NCI-H510A (cell line): ENCODE measurements around the gene NPBWR2.

ENCODE experiments used
- DNase-seq: peaks from one replicate; lab custom pipeline; 2025; lab: John Stamatoyannopoulos, UW

The NPBWR2 gene

DNA sequence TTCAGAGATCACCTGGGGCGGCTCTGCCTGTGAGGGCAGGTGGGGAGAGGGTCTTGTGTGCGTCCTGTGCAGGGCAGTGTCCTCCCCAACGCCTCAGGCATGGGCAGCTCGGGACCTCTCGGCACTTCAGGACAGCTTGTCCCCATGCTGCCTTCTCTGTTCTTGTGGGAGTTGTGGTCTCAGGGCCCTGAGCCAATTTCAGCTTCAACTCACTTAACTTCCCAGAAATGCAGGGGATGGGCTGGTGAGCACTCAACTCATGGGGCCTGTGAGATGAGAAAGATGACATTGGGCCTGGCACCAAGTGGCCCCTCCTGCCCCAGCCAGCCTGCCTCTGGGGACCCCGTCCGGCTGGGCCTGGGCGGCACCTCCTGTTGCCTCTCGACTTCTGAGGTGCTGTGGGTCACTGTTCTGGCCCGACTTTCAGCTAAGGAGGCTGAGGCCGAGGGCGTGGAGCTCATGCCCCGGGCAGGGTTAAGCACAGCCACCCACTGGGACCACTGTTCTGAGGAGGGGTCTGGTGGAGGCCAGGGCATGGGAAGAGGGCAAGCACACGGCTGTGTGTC, 34.8 kb downstream of the NPBWR2 start:
- no peak for DNase-seq

DNA sequence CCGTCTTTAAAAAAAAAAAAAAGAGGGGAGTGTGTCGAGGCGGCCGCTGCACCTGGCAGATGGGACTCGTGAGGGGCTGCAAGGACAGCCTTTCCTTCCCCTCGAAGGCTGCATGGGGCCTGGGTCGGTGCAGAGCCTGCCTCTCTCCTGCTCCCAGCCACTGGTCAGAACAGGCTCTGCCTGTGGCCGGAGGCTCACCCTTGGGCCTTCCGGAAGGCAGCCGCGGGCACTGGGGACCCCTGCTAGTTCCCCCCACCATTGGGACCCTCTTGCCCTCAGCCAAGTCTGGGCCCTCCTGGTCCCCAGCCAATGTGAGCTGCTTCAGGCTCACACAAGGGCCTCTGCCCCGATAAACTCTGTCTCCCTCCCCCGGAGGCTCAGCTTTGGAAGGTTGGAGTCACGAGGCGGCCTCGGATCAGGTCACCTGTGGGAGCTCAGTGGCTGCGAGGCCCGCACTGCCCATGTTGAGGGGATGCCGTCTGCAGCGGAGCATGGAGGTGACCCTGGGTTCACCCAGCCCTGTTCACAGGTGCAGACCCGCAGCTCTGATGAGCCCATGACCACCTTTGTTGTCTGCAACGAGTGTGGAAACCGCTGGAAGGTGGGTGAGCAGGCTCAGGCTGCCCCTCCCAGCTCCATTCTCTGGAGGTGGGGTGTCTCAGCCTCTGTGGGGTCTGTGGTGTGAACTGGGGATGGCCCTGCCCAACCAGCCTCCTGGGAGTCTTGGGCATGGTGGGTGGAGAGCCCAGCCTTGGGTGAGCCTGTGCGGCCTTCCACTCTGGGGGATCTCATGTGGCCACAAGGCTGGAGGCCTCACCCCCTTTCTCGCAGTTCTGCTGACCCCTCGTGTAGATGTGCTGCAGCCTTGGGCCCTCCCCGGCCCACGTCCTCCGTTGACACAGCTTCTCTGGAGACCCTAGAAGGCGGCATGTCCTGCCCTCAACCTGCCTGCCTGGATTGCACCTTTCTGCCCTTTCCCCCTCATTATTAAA, 35.7 kb downstream of the NPBWR2 start:
- DNase-seq = no peak

DNA sequence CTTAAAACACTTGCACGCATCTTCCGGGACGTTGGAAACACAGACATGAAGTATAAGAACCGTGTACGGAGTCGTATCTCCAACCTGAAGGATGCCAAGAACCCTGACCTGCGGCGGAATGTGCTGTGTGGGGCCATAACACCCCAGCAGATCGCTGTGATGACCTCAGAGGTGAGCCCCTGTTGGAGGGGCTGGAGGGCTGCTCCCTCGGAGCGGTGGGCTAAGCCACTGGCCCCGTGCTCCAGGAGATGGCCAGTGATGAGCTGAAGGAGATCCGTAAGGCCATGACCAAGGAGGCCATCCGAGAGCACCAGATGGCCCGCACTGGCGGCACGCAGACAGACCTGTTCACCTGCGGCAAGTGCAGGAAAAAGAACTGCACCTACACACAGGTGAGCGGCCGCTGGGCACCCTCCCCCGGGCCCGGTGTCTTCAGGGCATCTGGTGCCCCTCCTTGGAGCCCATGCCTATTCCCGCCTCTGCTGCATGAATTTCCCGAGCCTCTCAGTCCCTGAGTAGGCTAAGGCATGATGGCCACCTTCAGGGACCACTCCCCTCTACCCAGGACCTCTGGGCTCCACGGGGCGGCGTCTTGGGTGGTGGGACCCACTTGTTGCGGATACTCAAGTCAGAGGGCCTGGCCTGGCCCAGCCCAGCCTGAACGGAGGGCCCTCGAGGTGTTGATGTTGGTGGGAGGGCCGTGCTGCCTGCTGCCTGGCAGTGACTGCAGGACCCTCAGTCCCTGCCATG, 36.9 kb downstream of the NPBWR2 start:
- no peak for DNase-seq

DNA sequence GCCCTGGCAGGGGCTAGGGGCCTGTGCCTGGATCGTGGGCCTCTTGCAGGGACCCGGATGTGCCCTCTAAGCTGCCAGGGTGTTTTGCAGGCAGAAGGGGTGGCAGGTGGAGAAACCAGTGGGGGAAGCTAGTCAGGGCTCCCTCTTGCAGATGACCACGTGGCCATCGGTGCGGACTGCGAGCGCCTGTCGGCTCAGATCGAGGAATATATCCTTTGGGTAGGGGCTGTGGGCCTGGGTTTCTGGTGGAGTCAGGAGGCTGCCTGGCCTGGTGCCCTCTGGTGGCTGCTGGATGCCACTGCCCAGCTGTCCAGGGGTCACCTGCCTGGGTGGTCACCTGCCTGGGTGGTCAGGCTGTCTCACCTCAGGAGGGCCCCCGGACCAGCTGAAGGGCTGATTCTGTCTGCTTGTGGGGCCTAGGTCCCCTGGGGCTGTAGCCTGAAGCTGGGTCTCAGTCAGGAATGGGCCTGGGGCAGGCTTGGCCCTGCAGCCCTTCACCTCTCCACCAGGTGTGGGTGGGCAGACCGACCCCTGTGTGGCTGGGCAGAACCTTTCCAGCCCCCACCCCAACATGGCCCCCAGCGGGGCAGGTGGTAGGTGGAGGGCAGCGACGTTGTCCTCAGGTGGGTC, 37.6 kb downstream of the NPBWR2 start:
- DNase-seq = no peak

DNA sequence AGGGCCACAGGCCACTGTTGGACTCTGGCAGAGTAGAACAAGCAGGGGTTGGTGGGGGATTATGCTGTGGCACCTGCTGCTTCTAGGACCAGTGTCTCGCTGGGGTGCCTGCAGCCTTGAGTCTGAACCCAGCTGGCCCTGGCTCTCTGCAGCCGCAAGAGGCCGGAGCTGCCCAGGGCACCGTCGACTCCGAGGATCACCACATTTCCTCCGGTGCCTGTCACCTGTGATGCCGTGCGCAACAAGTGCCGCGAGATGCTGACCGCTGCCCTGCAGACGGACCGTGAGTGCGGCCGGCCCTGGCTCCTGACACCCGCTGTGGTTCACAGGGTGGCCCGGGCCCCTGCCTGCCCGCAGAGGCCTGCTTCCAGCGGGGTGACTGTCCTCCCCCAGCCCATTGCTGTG, 38.2 kb downstream of the NPBWR2 start:
- no peak for DNase-seq

DNA sequence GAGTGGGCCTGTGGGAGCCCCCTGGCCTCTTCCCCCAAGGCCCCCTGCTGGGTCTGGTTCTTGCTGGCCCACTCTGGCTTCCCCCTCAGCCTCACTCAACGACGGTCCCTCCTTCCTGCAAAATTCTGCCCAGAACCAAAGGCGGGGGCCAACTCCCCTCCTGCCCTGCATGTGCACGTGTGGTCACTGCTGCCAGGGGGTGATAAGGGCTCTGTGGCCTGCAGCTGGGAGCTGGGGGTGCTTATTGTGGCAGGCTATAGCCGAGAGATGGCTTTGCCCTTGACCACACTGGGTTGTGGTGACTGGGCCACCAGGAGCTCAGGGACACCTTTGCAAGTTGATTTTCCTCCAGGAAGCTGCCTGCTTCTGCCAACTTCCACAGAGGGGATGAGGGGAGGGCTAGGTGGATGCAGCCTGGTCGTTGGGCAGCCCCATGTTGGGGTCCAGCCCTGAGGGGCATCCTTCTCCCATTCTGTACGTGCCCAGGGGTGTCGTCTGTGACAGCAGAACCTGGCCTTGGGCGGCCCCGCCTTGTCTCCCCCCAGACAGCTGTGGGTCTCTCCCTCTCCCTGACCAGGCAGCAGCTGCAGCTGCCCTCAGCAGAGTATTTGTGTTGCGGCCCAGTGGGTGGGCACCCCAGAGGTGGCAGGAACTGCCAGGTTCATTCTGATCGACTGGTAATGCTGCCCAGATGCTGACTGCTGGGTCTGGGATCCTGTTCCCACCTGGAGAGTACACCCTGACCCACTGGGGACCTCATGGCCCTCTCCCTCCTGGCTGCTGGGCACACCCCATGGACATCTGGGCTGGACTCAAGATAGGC, 38.8 kb downstream of the NPBWR2 start:
- no peak for DNase-seq

DNA sequence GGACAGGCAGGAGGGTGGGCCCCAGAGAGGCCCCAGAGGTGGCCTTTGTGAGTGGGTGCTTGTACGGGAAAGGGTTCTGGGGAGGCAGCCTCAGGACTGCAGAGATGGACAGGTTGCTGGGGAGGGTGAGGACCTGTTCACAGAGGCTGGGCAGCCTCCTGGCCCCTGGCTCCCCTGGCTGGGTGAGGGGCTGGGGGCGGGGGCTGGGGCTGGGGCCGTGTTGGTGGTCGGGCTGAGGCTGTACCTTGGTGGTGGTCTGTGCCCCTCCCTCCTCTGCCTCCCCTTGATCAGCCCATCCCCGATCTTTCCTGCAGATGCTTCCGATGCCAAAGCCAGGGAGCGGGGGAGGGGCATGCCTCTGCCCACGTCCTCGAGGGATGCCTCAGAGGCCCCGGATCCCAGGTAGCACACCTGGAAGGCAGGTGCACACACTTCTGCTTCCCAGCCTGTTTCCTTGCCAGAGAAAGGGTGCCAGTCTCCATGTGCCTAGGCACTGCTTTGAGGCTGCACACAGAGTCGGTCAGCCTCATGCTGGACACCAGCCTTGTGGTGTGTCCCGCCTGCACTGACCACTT, 39.5 kb downstream of the NPBWR2 start:
- no peak for DNase-seq

DNA sequence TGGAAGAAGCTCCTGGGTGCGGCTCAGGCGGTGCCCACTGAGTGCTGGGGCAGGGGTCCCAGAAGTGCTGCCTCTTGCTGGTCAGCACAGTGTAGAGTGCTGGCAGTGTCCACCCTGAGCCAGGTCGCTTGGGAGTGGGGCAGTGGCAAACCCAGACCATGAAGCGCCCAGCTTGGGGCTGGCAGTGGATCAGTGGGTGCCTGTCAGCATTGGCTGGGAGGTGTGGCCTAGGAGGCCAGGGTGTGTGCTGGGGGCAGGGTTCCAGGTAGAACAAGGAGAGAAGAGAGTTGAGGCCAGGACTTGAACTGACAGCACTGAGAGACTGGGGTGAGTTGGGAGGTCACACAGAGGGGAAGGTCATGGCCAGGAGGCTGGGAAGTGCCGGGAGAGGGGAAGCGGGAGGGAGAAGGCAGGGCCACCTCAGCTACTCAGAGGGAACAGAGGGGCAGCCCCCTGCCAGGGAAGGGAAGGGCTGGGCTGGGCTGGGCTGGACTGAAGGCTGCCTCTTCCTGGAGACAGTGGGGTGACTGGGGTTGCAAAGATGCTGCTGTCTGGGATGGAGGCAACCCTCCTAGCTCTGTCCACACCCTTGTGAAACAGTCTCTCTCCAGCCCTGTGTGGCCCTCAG, 40.2 kb downstream of the NPBWR2 start:
- no peak for DNase-seq

DNA sequence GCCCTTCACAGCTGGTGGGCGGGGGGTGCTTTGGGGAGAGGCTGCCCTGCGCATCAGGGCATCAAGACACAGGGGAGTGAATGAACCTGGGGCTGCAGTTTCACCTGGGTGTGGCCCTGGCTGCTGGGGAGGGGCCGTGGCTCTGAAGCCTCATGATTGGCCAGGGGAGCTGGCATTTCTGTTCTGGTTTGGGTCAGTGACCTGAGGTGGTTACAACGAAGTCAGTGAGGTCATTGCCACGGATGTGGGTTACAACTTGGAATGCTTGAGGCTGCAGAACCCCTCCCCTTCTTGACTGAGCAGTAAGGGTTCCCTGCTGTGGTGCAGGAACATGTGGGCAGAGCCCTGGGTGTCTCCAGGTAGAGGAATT, 41.4 kb downstream of the NPBWR2 start:
- no peak for DNase-seq

DNA sequence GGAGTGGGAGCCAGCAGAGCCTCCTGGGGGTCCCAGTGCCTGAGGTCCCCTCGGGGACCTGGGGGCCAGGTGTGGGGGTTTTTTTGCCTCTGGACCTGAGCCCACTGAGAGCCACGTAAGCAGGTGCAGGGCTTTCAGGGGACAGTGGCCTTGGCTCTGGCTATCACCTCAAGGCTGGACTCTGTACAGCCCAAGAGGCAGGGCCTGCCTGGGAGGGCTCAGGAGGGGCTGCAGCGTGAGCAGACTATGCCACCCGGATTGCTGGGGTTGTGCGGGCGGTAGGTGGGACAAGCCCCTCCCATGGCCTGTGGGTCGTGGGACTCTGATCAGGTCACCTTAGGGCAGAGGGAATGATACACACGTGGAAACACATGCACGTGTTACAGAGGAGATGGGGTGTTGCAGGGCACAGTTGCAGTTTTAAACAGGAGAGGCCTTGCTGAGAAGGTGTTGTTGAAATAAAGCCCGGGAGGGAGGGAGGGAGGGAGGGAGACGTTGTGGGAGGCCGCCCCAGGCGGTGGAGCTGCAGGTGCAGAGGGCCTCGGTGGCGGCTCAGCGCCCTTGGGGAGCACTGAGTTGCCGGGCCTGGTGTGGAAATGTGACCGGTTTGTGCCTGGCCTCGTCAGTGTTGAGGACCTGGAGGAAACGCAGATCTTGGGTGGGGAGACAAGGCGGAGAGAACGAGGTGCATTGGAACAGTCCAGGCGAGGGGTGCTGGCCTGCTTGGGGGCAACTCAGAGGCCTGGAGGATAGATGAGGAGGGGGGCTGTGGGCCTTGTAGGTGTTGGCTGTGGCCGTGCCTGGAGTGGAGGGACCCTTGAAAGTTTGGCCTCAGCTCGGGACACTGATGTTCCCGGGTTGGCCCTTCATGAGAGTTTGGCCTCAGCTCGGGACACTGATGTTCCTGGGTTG, 42.0 kb downstream of the NPBWR2 start:
- DNase-seq = no peak

DNA sequence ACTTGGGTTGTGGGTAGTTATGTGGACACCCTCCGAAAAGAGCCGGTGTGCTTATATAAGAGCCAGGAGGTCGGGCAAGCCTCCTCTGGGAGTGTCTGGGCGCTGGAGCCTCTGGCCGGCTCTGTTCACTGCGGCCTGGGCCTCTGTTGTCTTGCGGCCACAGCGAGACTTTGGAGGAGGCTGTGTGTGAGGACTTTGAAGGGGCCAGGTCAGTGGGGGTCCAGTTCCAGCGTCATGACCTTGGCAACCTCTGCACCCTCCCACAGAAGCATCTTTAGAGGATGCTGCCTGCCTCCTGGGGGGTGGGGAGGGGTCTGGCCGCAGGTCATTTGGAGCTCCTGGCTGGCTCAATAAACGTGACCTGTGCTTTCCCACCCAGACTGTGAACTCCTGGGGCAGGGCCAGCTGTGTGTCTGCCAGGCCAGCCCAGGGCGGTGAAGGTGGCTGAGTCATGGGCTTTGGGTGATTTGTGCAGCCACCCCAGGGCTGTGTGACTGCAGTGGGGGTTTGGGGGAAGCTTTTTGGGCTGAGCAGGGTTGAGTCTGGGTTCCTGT, 43.1 kb downstream of the NPBWR2 start:
- no peak for DNase-seq

DNA sequence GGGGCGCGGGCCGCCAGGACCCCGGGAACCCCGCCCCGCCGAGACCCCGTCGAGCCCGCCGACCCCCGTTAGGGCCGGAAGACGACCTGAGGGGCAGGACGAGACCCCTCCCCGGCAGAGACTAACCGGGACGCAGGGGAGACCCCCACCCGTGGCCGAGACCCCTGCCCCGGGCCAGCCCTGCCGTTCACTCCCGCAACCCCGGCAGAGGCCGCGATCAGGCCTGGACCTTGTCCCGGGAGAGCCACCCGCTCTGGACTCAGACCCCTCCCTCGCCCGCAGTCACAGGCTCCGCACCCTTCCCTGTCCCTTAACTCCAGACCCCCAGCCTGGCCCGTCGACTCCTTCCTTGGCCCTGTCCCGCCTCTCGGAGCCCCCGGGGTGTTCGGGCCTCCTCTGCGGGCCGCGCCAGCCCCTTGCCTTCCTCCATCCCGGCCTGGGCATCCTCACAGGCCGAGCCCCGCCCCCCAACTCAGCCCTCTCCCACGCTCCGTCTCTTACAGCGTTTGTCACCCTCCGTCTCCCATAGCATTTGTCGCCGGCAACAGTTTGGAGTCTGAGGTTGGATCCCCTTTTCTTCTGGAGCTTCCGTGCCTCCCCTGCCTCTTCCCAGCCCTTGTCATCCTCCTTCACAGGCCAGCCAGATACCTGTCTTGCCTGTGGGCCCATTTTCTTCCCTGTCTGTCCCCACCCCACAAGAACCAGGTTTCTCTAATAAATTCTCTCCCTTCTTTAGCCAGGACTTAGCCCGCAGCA, 43.8 kb downstream of the NPBWR2 start:
- no peak for DNase-seq

DNA sequence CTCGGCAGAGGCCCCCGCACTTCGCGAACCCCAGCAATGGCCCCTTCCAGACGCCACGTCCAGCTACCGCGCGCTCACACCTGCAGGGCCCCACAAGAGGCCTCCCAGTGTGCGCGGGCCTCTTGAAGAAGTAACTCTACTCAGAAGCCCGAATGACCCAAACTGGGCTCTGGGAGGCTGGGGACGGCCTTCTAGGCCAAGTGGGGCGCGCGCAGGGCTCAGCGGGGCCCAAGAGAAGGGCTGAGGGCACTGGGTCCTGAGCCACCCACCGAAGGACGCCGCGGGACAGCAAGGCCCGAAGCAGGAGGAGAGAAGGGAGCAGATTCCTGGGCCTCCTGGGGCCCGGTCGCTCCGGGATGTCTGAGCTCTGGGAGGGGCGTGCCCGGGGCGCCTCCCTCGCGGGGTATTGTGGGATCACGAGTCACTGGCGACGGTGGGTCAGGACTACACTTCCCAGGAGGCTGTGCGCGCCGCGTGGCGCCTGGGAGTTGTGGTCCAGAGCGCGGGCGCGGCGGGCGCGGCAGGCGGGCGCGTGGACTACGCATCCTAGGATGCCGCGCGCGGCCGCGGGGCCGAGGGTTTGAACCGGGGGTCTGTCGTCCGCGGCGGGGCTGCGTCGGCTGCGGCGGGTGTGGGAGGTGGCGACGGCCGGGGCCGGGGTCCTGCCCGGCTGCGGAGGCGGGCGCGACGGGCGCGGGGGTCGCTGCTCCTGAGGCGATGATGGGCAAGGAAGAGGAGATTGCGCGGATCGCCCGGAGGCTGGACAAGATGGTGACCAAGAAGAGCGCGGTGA, 44.6 kb downstream of the NPBWR2 start, which contains the start of gene TCEA2:
TCEA2 (plus strand) TSS at position 603 of the 793 bp plus-strand sequence; CDS start at position 718, 115 bp downstream.
- DNase-seq = peak; percentile 94

DNA sequence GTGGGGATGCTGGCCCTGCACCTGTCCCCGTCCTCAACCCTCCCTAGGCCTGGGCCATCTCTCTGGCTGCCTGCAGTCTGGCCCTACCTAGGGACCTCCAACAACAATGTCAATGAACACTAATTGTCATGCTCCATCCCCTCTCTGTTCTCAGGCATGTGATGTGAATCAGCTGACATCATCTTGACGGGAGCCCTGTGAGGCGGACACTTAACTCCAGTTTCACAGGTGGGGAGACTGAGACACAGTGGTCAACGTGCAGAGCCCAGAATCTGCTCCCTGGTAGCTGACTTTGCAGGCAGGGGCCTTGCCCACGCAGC, 45.1 kb downstream of the NPBWR2 start:
- DNase-seq = no peak

DNA sequence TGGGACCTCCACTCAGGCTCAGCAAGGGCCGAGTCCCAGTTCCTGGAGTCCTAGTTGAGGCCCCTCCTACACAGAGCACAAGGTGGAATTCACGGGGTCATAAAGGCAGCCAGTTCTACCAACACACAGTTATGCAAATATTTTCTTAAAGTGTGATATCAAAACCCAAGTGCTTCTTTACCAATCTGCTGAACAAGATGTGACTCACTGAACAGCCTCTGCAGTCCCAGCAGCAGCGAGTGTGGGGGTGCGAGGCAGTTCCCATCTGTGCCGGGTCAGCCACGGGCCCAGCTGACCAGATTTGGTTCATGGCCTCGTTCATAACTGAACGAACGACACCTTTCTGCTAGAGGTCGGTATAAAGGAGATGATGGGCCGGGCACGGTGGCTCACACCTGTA, 48.8 kb downstream of the NPBWR2 start:
- DNase-seq = no peak

DNA sequence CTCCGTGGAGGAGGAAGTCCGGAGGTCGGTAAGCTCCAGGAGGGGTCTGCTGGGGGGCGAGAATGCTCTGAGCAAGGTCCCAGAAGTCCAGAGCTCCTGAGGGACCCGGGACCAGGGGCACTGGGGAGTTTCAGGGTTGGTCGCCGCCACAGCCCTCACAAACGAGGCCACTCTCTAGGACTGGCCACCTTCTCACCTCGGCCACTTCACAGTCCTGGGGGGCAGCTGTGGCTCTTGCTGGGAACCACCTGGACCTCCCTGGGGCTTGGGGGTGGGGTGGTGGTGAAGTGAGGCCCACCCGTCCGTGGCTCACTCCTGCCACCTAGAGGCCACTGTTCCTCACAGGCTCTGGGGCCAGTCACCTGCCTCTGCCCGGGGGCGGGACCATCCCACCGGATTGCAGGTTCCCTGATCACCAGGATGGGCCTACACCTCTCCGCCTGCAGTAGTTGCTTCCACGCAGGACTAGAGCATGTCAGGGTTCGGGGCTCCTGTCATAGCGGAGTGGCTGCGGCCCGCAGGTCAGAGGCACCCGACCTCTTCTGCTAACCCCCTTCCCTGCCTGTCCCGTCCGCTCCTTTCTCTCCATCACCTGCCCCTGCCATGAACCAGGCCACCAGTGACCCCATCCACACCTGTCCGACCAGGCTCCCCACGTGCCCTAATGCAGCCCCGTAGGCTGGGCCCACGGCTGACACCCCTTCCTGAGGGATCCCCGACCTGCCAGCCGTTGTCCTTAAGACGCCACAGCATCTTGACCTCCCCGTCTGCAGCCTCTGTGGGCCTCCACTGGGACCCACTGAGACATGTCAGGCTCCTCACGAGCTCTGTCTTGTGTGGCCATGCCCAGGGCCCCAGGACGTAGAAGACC, 49.5 kb downstream of the NPBWR2 start:
- peak; percentile 35 for DNase-seq
